Heart left ventricle (tissue), 16 donors: ENCODE measurements around the gene CACNA1G. TPM values are rescaled to one million over a fixed set of nuclear protein-coding genes. Genes with fewer than 3 reads are reported as not detected.
A peak's percentile ranks its signal among the peaks of the same experiment; 100 is the strongest.

Experiments used
- ATAC-seq, 4 donors: fragments of 200-7000 bp; cut with Tn5 transposase; one replicate each; pipeline ENCODE4 v1.9.1; 2020 to 2022; ENCODE audit warnings: moderate library complexity in 4 of 4, mild to moderate bottlenecking in 3 of 4, moderate number of reproducible peaks in 1 of 4
- DNase-seq, 5 donors: peaks; one replicate each; pipeline ENCODE4 v3.0.0-alpha.2; 2020
- H3K27ac ChIP-seq, 12 donors: fragments of 200-600 bp; sonication (generic) in 4 of 12; one replicate each; pipeline versions ENCODE4 v1.5.0 to v1.8.0; 2016 to 2022; ENCODE audit warnings: mild to moderate bottlenecking in 2 of 12
- H3K27me3 ChIP-seq, 9 donors: fragments of 200-600 bp; sonication (generic) in 2 of 9; one replicate each; pipeline versions ENCODE4 v1.5.1 to v1.8.0; 2016 to 2022; ENCODE audit warnings: mild to moderate bottlenecking in 3 of 9
- H3K36me3 ChIP-seq, 9 donors: fragments of 200-600 bp; sonication (generic) in 2 of 9; one replicate each; pipeline versions ENCODE4 v1.5.0 to v1.8.0; 2018 to 2022; ENCODE audit warnings: mild to moderate bottlenecking in 2 of 9
- H3K4me1 ChIP-seq, 12 donors: fragments of 200-600 bp; sonication (generic) in 4 of 12; one replicate each; pipeline versions ENCODE4 v1.5.0 to v1.8.0; 2016 to 2022; ENCODE audit warnings: mild to moderate bottlenecking in 3 of 12
- H3K4me3 ChIP-seq, 12 donors: fragments of 200-600 bp; sonication (generic) in 4 of 12; one replicate each; pipeline versions ENCODE4 v1.5.0 to v1.8.0; 2017 to 2022; ENCODE audit warnings: mild to moderate bottlenecking in 9 of 12, moderate library complexity in 4 of 12
- H3K9me3 ChIP-seq, 12 donors: fragments of 200-600 bp; sonication (generic) in 4 of 12; one replicate each; pipeline versions ENCODE4 v1.5.0 to v1.8.0; 2016 to 2022; ENCODE audit warnings: mild to moderate bottlenecking in 1 of 12
- CTCF ChIP-seq, 12 donors: fragments of 200-600 bp; sonication (generic) in 4 of 12; IDR thresholded peaks; one replicate each; pipeline versions ENCODE4 v1.5.0 to v1.8.0; 2018 to 2022; ENCODE audit warnings: antibody characterized with exemption in 12 of 12, mild to moderate bottlenecking in 5 of 12
- POLR2A ChIP-seq, 2 donors: fragments of 450-650 bp; IDR thresholded peaks; one replicate each; pipeline ENCODE4 v1.6.1; 2017; ENCODE audit warnings: antibody characterized with exemption in 2 of 2, mild to moderate bottlenecking in 2 of 2, moderate library complexity in 2 of 2
- WGBS, 4 donors: extraction: QIAGEN DNeasy Blood & Tissue Kit in 2 of 4; methylation state at CpG; one replicate each; pipeline versions ENCODE4 v1.1.5 to v1.1.7; 2013 to 2018; 5-methylcytosine and 5-hydroxymethylcytosine counted together
- intact Hi-C, 10 donors: fragments of 100-400 bp; cut with DNase I; formaldehyde crosslinking; loops; one replicate each; pipeline versions ENCODE4 v1.11.1 to v1.14.2; 2022
- long read RNA-seq, 3 donors: library from polyadenylated mRNA; unstranded; transcript quantifications; one replicate each; pipeline ENCODE4 v2.0.0, GENCODE V29; 2020 to 2021
- polyA plus RNA-seq, 2 donors: library from polyadenylated mRNA; stranded (reverse); fragments of 200-250 nt; gene quantifications; one replicate each; pipeline ENCODE4 v1.2.3, GENCODE V29; 2013
- total RNA-seq, 9 donors: library from RNA; depleted of rRNA in 2 of 9; stranded (reverse); fragments of >200 nt in 2 of 9; fragmentation: NEBNext Ultra II Directional in 3 of 9; extraction: Animal tissue kit (Norgen Biotek cat#: 25700) in 3 of 9; gene quantifications; one replicate each; pipeline versions ENCODE4 v1.1.0 to v1.2.4, GENCODE V29; 2016 to 2023
- donor health status: ischemic (EF 13 %, LVEDD 7.1; RV severe dilation, severe dysfunction).
- donor health status: healthy with polysubstance abuse.
- donor health status: DM: no; HTN: yes; CAD: no.
- donor health status: DM: no; HTN: no; CAD: no.
- donor health status: ischemic (EF 25% LVEDD 6.9; RV normal size, moderate dysfunction).
- donor health status: ischemic (EF 25% LVEDD 5.7; RV mildly dilated, moderate dysfunction).
- donor health status: healthy.
- donor health status: DM: yes; HTN: yes; CAD: no.
- donor health status: ischemic (EF 35%, LVEDD 5.7; RV mildly dilated, moderate dysfunction).
- donor health status: nonischemic (EF 11% LVEDD 7.7; RV severe dilation, severe dysfunction).
- donor health status: DM: yes; HTN: yes; CAD: no.
- donor health status: PGD.
- donor health status: ischemic (EF 29% LVEDD 5.4; RV normal size, mild dysfunction).
- donor health status: nonischemic (EF 23%, LVEDD 6.1; RV moderate dilation, normal function).

Gene CACNA1G
- under 1 TPM in 8 of 9 donors, not detected in 1; 0.02 to 0.48 (median 0.14) TPM for total RNA-seq
- under 1 TPM; 0.04 to 0.11 TPM for polyA plus RNA-seq
- long read RNA-seq, donor 1, result 0 reads
- long read RNA-seq, donor 2, result 0 reads
- long read RNA-seq, donor 3, partial matches to known transcripts, result 0 of 1 reads
- long read RNA-seq, donor 3, other reads (novel, unspliced or antisense), result 1 of 1 reads

DNA sequence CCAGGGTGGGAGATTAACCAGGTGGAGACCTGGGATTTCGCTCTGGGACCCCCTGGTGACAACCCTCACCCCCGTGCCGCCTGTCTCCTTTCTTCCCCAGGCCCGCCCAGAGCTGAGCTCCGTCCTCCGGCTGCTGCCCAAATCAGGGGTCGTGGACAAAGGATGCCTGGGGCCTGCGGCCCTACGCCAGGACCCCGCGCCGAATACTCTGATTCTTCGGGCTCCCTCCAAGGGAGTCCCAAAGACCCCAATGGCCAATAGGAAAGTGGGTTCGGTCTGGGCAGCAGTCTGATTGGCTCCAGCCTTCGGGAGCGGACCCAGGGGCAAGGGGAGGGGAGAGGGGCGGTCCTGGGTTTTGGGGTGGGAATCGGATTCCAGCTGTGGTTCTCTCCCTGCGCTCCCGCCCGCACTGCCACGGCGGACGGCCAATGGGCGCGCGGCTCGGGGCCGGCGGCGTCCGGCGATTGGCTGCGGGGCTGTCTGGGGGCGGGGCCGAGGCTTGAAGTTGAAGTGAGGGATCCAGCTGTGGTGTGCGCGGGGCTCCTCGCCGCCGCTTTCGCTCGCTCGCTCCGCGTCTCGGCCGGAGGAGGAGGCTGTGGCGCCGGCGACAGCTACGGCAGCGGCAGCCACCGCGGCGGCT, at the start of gene CACNA1G:
TSS of gene CACNA1G (plus strand) at position 531 of the 640 bp plus-strand sequence. CDS start 745 bp downstream, outside the sequence.
- H3K36me3 ChIP-seq, result peaks cover 0 to 11% (median 4%) of the 10 kb centered on the region in 9 donors
- DNase-seq, result peak; percentile 88 to 94 (median 91)
- H3K27me3 ChIP-seq, result peaks cover 27 to 72% (median 49%) of the 10 kb centered on the region in 9 donors
- TF ChIP-seq POLR2A (IDR thresholded peaks at IDR 0.05) (no peak), CTCF (IDR thresholded peaks at IDR 0.05) (peak in 1 of 12 donors; percentile 13)
- no peak within 1 kb of the TSS for H3K27ac ChIP-seq
- WGBS, 4 donors, result 0 to 1% (median 1%) methylated on average over 31 to 56 of the region's 56 CpGs
- H3K4me3 ChIP-seq, result peak within 1 kb of the TSS; percentile 28 to 65 (median 56)
- no peaks in the 10 kb centered on the region for H3K9me3 ChIP-seq
- peaks cover 12 to 49% (median 30%) of the 10 kb centered on the region in 12 donors for H3K4me1 ChIP-seq
- ATAC-seq, result peak; percentile 87 to 95 (median 92)
- intact Hi-C loops, result loop anchor here in 1 of 10 donors (2.0 kb wide), 1 partner anchor 44 kb away; no protein-coding TSS in a partner anchor

DNA sequence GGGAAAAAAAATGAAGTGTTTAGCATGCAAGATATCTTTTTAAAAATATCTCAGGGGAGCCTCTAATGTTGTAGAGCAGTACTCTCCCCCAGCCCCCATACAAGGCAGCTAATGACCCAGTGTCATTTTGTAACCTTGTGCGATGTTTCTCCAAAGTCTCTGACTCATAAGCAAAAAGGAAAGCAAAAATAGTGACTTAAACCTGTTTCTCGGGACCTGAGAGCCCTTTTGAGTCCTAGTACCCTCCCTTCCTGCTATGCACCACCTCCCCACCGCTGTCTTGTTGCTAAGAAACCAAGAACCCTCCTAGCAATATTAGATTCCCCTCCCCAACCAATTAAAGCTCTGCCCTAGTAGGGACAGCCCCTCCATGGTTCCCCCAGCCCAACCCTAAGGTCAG, 49.5 kb upstream of the CACNA1G start:
- no peaks in the 10 kb centered on the region for H3K27me3 ChIP-seq
- 25 to 39% (median 37%) methylated on average over 3 of the region's 3 CpGs for WGBS, 4 donors
- H3K4me3 ChIP-seq, result no peak overlapping the region
- TF ChIP-seq POLR2A (IDR thresholded peaks at IDR 0.05), result no peak
- no peak for TF ChIP-seq CTCF (IDR thresholded peaks at IDR 0.05)
- intact Hi-C loops, result no loop called here
- DNase-seq (no peak), ATAC-seq (no peak)
- no peaks in the 10 kb centered on the region for H3K36me3 ChIP-seq
- peaks cover 0 to 41% (median 13%) of the 10 kb centered on the region in 12 donors for H3K4me1 ChIP-seq
- H3K27ac ChIP-seq, result no peak overlapping the region
- no peaks in the 10 kb centered on the region for H3K9me3 ChIP-seq

- H3K4me1 ChIP-seq, result peaks cover 0 to 37% (median 16%) of the 10 kb centered on the region in 12 donors
- no peak for TF ChIP-seq POLR2A (IDR thresholded peaks at IDR 0.05)
- no peak for TF ChIP-seq CTCF (IDR thresholded peaks at IDR 0.05)
- H3K27ac ChIP-seq, result no peak overlapping the region
- no peak for DNase-seq
- no peaks in the 10 kb centered on the region for H3K27me3 ChIP-seq
- H3K9me3 ChIP-seq, result no peaks in the 10 kb centered on the region
- no peak for ATAC-seq
- no peak overlapping the region for H3K4me3 ChIP-seq
- intact Hi-C loops, result no loop called here
- no peaks in the 10 kb centered on the region for H3K36me3 ChIP-seq
- WGBS, 4 donors, result 68 to 78% (median 74%) methylated on average over 4 of the region's 4 CpGs
Observed at GRCh38 chr17:50513495-50513894, 47.0 kb upstream of the CACNA1G start.

DNA sequence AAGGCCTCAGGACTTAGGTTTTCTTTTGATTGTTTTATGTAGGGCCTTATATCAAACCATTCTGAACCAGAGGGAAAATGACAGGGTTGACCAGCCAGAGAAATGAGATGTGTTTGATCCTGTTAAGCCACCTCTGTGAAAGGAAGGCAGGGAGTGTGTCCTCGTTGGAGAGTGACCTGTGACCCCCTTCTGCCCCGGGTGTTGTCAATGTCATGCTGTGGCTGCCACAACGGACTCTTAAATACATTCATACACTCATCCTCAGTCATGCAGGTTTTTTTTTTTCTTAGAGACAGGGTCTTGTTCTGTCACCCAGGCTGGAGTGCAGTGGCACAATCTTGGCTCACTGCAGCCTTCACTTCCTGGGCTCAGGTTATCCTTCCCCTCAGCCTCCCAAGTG, 46.1 kb upstream of the CACNA1G start:
- WGBS, 4 donors, result 69 to 80% (median 76%) methylated on average over 3 of the region's 3 CpGs
- H3K27ac ChIP-seq, result peak overlapping the region in 1 of 12 donors; percentile 17

More for the DNA sequence above, 46.1 kb upstream of the CACNA1G start:
- no peak overlapping the region for H3K4me3 ChIP-seq
- intact Hi-C loops, result no loop called here
- H3K36me3 ChIP-seq, result no peaks in the 10 kb centered on the region
- no peaks in the 10 kb centered on the region for H3K9me3 ChIP-seq
- ATAC-seq (no peak), DNase-seq (no peak)
- no peak for TF ChIP-seq CTCF (IDR thresholded peaks at IDR 0.05)
- no peak for TF ChIP-seq POLR2A (IDR thresholded peaks at IDR 0.05)
- H3K27me3 ChIP-seq, result no peaks in the 10 kb centered on the region
- peaks cover 0 to 30% (median 8%) of the 10 kb centered on the region in 12 donors for H3K4me1 ChIP-seq
